Omental fat pad (tissue), 4 donors: Measurements from ENCODE around the gene ACTR3C. TPM values are rescaled to one million over a fixed set of nuclear protein-coding genes. Genes with fewer than 3 reads are reported as not detected.

ENCODE experiments used
- ATAC-seq: fragments of 150-250 bp; one replicate; pipeline ENCODE4 v1.9.1; 2016; ENCODE audit warnings: mild to moderate bottlenecking, moderate library complexity; ENCODE audit not compliant: low FRiP score
- DNase-seq: peaks from one replicate; pipeline ENCODE4 v3.0.0-alpha.2; 2019; ENCODE audit warnings: low spot score
- total RNA-seq, 4 donors: library from RNA; depleted of rRNA; stranded (reverse); fragments of >200 nt; gene quantifications; one replicate each; pipeline ENCODE4 v1.1.0, GENCODE V29; 2016
- TF ChIP-seq, protein P1 (sequence below), 3 donors: fragments of 450-650 bp; IDR thresholded peaks; one replicate each; pipeline ENCODE4 v1.5.1; 2016 to 2017; ENCODE audit warnings: antibody characterized with exemption in 3 of 3, mild to moderate bottlenecking in 3 of 3, moderate library complexity in 2 of 3

Gene ACTR3C
- total RNA-seq, 4 donors from 2014 or later = 1.1 to 12.9 (median 4.9) TPM

DNA sequence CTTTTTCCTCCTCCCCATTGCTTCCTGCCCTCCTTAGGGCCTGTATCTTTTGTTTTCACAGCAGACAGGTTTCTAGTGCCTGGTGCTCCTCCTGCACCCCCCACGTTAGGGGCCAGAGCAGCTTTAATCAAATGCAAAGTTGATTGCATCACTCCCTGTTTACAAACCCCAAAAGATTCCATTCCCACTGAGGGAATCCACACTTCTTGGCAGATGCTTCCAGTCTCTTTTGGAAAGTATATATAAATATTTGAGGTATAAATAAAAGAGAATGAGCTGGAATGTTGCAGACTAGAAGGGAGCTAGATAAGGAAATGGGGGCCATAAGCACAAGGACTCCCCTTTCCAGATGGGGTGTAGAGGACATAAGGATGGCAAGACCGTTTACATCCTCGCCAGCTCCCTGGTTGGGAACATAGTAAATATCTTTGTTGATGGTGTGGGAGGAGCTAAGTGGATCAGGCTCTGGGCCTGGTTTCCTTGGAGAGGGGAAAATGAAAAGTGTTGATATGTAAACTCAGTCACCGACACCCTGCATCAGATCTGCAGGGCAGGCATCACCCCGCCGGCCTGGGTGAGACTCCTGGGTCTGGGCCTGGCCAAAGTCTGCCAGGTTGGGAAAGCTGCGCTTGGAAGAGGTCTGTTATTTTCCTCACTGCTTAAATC lies 11.9 kb upstream of the ACTR3C start:
- ATAC-seq (peak; percentile 26), DNase-seq (no peak)
- TF ChIP-seq, protein P1, sequence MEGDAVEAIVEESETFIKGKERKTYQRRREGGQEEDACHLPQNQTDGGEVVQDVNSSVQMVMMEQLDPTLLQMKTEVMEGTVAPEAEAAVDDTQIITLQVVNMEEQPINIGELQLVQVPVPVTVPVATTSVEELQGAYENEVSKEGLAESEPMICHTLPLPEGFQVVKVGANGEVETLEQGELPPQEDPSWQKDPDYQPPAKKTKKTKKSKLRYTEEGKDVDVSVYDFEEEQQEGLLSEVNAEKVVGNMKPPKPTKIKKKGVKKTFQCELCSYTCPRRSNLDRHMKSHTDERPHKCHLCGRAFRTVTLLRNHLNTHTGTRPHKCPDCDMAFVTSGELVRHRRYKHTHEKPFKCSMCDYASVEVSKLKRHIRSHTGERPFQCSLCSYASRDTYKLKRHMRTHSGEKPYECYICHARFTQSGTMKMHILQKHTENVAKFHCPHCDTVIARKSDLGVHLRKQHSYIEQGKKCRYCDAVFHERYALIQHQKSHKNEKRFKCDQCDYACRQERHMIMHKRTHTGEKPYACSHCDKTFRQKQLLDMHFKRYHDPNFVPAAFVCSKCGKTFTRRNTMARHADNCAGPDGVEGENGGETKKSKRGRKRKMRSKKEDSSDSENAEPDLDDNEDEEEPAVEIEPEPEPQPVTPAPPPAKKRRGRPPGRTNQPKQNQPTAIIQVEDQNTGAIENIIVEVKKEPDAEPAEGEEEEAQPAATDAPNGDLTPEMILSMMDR (IDR thresholded peaks at IDR 0.05) = no peak

DNA sequence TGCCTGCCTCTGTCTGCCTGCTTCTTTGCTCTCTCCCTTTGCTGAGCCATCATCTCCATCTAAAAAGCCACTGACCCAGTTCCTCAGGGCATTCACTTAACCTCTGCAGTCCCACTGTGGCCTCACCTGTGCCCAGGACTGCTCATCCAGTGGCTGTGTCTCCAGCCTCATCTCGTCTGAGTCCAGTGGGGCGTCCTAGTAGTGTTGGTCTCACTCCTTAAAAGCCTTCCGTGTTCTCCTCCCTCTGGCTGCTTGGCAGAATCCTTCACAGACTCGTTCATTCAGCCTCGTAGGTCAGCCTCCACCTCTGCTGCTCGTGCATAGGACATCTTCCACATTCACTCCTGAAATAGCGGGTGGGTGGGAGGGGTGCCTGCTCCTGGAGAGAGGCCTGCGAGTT lies 10.8 kb upstream of the ACTR3C start:
- DNase-seq (no peak), ATAC-seq (no peak)
- TF ChIP-seq, protein P1 (IDR thresholded peaks at IDR 0.05) = no peak

DNA sequence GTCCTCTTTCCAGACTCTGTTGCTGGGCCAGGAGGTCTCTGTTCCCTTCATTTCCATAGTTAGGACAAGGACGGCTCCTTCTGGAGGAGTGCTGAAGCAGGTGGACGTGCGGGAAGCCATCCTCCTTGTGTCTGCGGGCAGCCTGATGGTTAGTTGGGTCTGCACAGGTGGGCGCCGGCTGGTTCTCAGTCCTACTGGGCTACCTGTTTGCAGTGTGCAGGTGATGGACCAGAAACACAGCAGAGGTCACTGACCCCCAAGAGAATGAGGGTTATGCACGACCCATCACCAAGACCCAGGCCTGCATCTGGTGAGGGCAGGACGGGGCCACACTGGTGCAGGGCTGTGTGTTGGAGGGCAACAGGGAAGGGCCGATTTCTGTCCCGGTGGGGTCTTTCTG lies 10.3 kb upstream of the ACTR3C start:
- DNase-seq (no peak), ATAC-seq (no peak)
- TF ChIP-seq, protein P1 (IDR thresholded peaks at IDR 0.05) = no peak

DNA sequence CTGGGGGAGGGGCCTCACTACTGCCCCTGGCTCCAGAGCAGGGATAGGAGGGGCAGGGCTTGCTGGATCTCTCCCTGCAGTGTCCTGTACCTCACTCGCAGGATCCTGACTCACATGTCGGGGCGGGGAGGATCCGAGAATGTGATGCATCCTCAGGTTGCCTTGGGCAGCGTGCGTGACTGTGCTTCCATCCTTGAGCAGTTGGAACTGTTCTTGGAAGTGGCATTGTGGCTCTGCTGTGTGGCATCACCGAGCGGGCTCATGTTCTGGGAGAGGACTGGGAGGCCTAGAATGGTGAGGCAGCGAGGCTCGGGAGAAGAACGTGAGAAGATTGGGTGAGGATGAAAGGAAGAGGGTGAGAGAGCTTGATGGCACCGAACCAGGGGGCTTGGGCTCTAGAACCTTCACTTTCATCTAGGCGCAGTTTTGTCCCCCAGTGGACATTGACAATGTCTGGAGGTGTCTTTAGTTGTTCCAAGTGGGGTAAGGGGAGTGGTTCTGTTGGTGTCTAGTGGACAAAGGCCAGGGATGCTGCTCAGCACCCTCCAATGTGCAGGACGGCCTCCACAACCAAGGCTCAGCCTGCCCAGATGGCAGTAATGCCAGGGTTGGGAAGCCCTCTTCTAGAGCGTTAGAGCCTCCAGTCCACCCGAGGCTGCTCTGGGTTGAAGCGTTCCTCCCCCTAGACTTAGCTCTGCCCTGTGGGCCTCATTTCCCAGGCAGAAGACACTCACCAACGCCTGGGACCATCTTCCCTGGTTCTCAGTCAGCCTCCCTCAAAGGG lies 9.7 kb upstream of the ACTR3C start:
- no peak for DNase-seq
- no peak for ATAC-seq
- TF ChIP-seq, protein P1 (IDR thresholded peaks at IDR 0.05) = no peak

DNA sequence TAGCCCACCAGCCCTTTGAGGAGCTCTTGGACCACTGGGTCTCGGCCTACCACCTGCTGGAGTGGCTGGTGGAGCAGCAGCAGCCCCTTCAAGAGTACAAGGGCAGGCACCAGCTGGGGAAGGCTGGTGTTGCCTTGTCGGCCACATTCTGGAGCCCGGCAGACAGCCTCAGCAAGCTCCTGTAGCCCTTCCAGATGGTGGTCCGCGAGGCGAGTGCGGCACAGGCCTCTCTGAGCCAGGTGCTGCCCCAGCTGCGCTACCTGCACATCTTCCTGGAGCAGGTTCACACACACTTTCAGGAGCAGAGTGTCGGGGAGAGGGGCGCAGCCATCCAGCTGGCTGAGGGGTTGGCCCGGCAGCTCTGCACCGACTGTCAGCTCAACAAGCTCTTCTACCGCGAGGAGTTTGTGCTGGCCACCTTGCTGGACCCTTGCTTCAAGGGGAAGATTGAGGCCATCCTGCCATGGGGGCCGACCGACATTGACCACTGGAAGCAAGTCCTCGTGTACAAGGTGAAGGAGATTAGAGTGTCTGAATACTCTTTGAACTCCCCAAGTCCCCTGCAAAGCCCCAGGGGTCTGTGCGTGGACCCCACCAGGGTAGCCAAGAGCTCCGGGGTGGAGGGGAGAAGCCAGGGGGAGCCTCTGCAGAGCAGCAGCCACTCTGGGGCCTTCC lies 7.0 kb upstream of the ACTR3C start:
- ATAC-seq (no peak), DNase-seq (no peak)
- TF ChIP-seq, protein P1 (IDR thresholded peaks at IDR 0.05) = no peak

DNA sequence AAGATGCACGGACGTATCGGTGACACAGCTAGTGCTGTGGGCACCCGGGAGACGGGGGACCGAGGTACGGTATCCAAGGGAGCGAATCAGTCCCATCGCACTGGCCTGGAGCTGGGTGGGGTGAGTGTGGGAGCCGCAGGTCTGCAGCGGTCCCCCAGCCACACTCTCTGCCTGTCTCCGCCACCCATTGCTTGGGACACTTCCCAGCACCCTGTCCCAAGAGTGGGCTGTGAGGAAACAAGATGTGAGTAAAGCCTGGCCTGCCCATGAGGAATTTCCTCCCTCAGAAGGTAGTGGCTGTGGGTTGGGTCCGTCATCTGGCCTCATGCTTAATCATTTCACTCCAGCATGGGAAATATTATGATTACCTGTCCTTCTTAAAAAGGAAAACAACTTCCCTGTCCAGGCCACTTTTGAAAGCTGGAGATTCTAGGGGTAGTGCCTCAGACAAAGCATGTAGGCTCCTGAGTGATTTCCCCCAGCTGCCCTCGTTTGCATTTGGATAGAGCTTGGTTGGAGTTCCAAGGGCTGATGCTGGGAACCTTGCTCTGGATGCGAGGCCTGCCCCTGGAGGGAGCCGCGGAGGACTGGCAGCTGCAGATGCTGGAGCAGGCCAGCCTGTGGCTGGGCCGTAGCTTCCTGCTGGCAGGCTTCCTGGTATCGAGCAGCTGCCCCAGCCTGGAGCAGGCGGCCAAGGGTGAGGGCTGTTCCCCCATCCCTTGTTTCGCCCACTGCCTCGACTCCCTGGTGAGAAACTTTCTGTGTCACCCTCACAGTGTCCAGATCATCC lies 6.2 kb upstream of the ACTR3C start:
- no peak for ATAC-seq
- TF ChIP-seq, protein P1 (IDR thresholded peaks at IDR 0.05) = no peak
- DNase-seq = no peak
